ENCODE measurements around the gene BDKRB1.

DNA sequence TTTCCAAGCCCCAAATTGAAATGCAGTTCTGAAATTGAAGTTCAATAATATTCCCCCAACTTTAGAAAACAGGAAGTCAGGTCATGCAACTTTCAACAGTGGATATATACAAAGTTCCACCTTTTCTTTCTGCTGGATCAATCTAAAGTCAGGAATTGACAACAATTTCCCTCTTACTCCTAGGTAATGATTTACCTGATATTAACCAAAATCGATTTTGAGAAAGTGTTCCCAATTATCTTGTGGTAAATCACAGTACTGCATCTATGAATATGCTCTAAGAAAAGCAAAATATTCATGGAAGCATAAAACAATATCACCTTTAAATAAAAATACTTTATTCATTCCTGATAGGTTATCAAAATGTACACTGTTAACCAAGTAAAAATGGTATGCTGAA, 28.4 kb downstream of the BDKRB1 start:
- TF ChIP-seq, protein P1, sequence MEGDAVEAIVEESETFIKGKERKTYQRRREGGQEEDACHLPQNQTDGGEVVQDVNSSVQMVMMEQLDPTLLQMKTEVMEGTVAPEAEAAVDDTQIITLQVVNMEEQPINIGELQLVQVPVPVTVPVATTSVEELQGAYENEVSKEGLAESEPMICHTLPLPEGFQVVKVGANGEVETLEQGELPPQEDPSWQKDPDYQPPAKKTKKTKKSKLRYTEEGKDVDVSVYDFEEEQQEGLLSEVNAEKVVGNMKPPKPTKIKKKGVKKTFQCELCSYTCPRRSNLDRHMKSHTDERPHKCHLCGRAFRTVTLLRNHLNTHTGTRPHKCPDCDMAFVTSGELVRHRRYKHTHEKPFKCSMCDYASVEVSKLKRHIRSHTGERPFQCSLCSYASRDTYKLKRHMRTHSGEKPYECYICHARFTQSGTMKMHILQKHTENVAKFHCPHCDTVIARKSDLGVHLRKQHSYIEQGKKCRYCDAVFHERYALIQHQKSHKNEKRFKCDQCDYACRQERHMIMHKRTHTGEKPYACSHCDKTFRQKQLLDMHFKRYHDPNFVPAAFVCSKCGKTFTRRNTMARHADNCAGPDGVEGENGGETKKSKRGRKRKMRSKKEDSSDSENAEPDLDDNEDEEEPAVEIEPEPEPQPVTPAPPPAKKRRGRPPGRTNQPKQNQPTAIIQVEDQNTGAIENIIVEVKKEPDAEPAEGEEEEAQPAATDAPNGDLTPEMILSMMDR (IDR thresholded peaks at IDR 0.05) = no peak
- no peak for TF ChIP-seq POLR2A (IDR thresholded peaks at IDR 0.05)

All from Peyer's patch (tissue), 4 donors.